OCI-LY7 (cell line): ENCODE measurements around the gene TRIP13. TPM values are rescaled to one million over a fixed set of nuclear protein-coding genes. Genes with fewer than 3 reads are reported as not detected.
"Not testable (repeated sequence)": the region's sequence is repeated elsewhere in the genome, so short reads cannot be mapped to it uniquely, and the experiment has no call there.

Experiments
- Bru-seq: library from RNA; stranded (reverse); fragments of 400-500 nt; gene quantifications from one replicate; lab custom pipeline; 2021; lab: Mats Ljungman, UMichigan
- BruChase-seq, 2 experiments: library from RNA; stranded (reverse); fragments of 400-500 nt; gene quantifications; one replicate each; lab custom pipeline; 2021; lab: Mats Ljungman, UMichigan
- BruUV-seq: library from RNA; stranded (reverse); fragments of 400-500 nt; replicated peaks from 2 replicates; lab custom pipeline; 2021; lab: Mats Ljungman, UMichigan
- CTCF ChIA-PET: fragments of 300-600 bp; sonication (Branson Sonifier 250); formaldehyde crosslinking; loops from one replicate; lab custom pipeline; 2022; ENCODE audit warnings: antibody characterized with exemption; ENCODE audit not compliant: unreplicated experiment; lab: Charles Lee
- POLR2A ChIA-PET: fragments of 300-600 bp; sonication (Branson Sonifier 250); formaldehyde crosslinking; loops from one replicate; lab custom pipeline; 2022; ENCODE audit warnings: antibody characterized with exemption; lab: Charles Lee
- DNase-seq: peaks from one replicate; pipeline ENCODE4 v3.0.0-alpha.2; 2015; ENCODE audit warnings: low spot score
- H2AFZ ChIP-seq: fragments of 200-600 bp; sonication (generic), shearing (Covaris generic); 2 replicates; pipeline ENCODE4 v1.6.1; 2014; ENCODE audit warnings: mild to moderate bottlenecking, antibody characterized with exemption, low read length, moderate library complexity
- H3K27ac ChIP-seq: fragments of 200-600 bp; sonication (generic); 2 replicates; pipeline ENCODE4 v1.5.1; 2014; ENCODE audit warnings: mixed run types, low read depth, mild to moderate bottlenecking, moderate library complexity, low read length, inconsistent platforms; ENCODE audit not compliant: poor library complexity, severe bottlenecking
- H3K36me3 ChIP-seq: fragments of 200-600 bp; sonication (generic); 2 replicates; pipeline ENCODE4 v1.6.1; 2014; ENCODE audit warnings: mild to moderate bottlenecking, antibody characterized with exemption, low read length, moderate library complexity, mixed read lengths; ENCODE audit not compliant: insufficient read depth
- H3K4me1 ChIP-seq: fragments of 200-600 bp; sonication (generic); 2 replicates; pipeline ENCODE4 v1.5.1; 2014; ENCODE audit warnings: mild to moderate bottlenecking, low read length; ENCODE audit not compliant: insufficient read depth, poor library complexity, severe bottlenecking
- H3K4me2 ChIP-seq: fragments of 200-600 bp; sonication (generic); 2 replicates; pipeline ENCODE4 v1.6.1; 2014; ENCODE audit warnings: mild to moderate bottlenecking, low read length
- H3K4me3 ChIP-seq: fragments of 200-600 bp; sonication (generic); 2 replicates; pipeline ENCODE4 v1.5.1; 2014; ENCODE audit warnings: mild to moderate bottlenecking, low read depth, low read length; ENCODE audit not compliant: poor library complexity, severe bottlenecking
- H3K79me2 ChIP-seq: fragments of 200-600 bp; sonication (generic); 2 replicates; pipeline ENCODE4 v1.6.1; 2016; ENCODE audit warnings: low read depth, mild to moderate bottlenecking, low read length, moderate library complexity, mixed read lengths; ENCODE audit not compliant: insufficient read depth
- H3K9me2 ChIP-seq: fragments of 200-600 bp; sonication (generic); 2 replicates; pipeline ENCODE4 v1.6.1; 2016; ENCODE audit warnings: mild to moderate bottlenecking, low read length, mixed read lengths; ENCODE audit not compliant: insufficient read depth
- H3K9me3 ChIP-seq: fragments of 200-600 bp; sonication (generic); 2 replicates; pipeline ENCODE4 v1.6.1; 2014; ENCODE audit warnings: mild to moderate bottlenecking, mixed run types, low read length, mixed read lengths
- H4K20me1 ChIP-seq: fragments of 200-600 bp; sonication (generic); 2 replicates; pipeline ENCODE4 v1.6.1; 2014; ENCODE audit warnings: mild to moderate bottlenecking, antibody characterized with exemption, low read length, moderate library complexity, mixed read lengths; ENCODE audit not compliant: insufficient read depth
- EZH2phosphoT487 ChIP-seq: fragments of 200-600 bp; sonication (generic); IDR thresholded peaks from 2 replicates; pipeline ENCODE4 v1.6.1; 2018; ENCODE audit warnings: low read depth, borderline replicate concordance, mild to moderate bottlenecking, mixed run types, antibody characterized with exemption, low read length, moderate library complexity, mixed read lengths
- intact Hi-C: fragments of 100-400 bp; cut with micrococcal nuclease; formaldehyde crosslinking; loops from one replicate; pipeline ENCODE4 v1.10.0; 2022; ENCODE audit not compliant: unreplicated experiment
- long read RNA-seq: library from polyadenylated mRNA; stranded (forward); transcript quantifications from one replicate; pipeline ENCODE4 v2.0.0, GENCODE V29; 2022
- total RNA-seq, 2 experiments: library from RNA; depleted of rRNA in 1 of 2; stranded (reverse); fragments of >200 nt in 1 of 2; shearing (Covaris generic) in 1 of 2; gene quantifications; 2 replicates each; pipeline ENCODE4 v1.2.3, GENCODE V29; 2014 to 2022
- TF ChIP-seq, protein P1 (sequence below): fragments of 200-600 bp; sonication (generic); conservative IDR thresholded peaks from 2 replicates; pipeline ENCODE4 v1.5.1; 2014; ENCODE audit warnings: mild to moderate bottlenecking, antibody characterized with exemption, low read length, moderate library complexity, mixed read lengths

TRIP13 gene, protein sequence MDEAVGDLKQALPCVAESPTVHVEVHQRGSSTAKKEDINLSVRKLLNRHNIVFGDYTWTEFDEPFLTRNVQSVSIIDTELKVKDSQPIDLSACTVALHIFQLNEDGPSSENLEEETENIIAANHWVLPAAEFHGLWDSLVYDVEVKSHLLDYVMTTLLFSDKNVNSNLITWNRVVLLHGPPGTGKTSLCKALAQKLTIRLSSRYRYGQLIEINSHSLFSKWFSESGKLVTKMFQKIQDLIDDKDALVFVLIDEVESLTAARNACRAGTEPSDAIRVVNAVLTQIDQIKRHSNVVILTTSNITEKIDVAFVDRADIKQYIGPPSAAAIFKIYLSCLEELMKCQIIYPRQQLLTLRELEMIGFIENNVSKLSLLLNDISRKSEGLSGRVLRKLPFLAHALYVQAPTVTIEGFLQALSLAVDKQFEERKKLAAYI
- 51.9 and 59.4 TPM in 2 replicates for total RNA-seq (2014; rRNA removed; shearing (Covaris generic))
- 46.6 and 47.6 TPM in 2 replicates for total RNA-seq (2022)
- percentile 71 among the genes with signal in this experiment for Bru-seq, nascent RNA
- percentile 84 among the genes with signal in this experiment for BruChase-seq, experiment 1, labeled RNA remaining after a 6-hour chase
- BruChase-seq, experiment 2, labeled RNA remaining after a 2-hour chase: percentile 83 among the genes with signal in this experiment
- long read RNA-seq, transcript TRIP13-201 (13 exons, 2,672 nt): major isoform, 167 of 200 reads
- long read RNA-seq, partial matches to known transcripts: 13 of 200 reads
- long read RNA-seq, other reads (novel, unspliced or antisense): 20 of 200 reads

DNA sequence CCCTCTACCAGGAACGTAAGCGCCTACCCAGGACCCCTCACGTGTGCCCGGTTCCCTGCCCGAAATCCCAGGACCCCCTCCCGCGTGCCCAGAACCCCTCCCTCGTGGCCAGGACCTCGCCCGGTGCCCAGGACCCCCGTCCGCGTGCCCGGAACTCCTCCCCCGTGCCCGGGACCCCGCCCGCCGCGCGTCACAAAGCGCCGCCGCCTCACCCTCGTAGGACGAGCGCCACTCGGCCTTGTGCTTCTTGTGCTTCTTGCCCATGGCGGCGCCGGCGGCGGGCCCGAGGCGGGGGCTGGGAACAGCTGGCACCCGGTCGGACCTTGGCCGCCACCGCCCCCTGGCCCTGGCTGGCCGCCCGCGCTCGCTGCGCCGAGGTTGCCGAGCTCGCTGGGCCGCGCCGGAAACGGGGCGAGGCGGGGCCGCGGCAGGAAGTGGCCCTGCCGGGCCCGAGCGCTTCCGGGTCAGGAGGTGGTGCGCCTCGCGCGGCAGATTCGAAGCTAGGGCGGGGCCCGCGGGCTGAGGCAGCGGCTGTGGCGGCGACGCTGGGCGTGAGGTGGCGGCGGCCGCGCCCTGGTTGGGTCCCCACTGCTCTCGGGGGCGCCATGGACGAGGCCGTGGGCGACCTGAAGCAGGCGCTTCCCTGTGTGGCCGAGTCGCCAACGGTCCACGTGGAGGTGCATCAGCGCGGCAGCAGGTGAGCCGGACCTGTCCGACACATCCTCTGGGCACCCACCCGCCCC, at the start of gene TRIP13, which contains the start of gene BRD9:
TSS of gene TRIP13 (plus strand) at position 491 of the 743 bp plus-strand sequence. CDS start at position 606, 115 bp downstream.
TSS of gene BRD9 (minus strand) at position 408 of the 743 bp plus-strand sequence. CDS start at position 264, 144 bp downstream.
- H2AFZ ChIP-seq: peak within 1 kb of the TSS; percentile 25; the same call in 1 of the 2 replicates
- H3K4me2 ChIP-seq: peak within 1 kb of the TSS; percentile 93
- H3K9me2 ChIP-seq: no peaks in the 10 kb centered on the region
- H3K79me2 ChIP-seq: peaks cover 51% of the 10 kb centered on the region
- peaks cover 22% of the 10 kb centered on the region for H3K4me1 ChIP-seq
- CTCF ChIA-PET: interaction anchor here (1.2 kb wide), 1 partner anchor 10 kb away, joined by 5 read pairs; no protein-coding TSS in a partner anchor
- H4K20me1 ChIP-seq: no peaks in the 10 kb centered on the region
- no peaks in the 10 kb centered on the region for H3K9me3 ChIP-seq
- peaks cover 71% of the 10 kb centered on the region for H3K36me3 ChIP-seq
- no TSS peak for BruUV-seq
- intact Hi-C loops: no loop called here
- H3K4me3 ChIP-seq: peak within 1 kb of the TSS; percentile 94
- no peak for TF ChIP-seq EZH2phosphoT487
- TF ChIP-seq, protein P1, sequence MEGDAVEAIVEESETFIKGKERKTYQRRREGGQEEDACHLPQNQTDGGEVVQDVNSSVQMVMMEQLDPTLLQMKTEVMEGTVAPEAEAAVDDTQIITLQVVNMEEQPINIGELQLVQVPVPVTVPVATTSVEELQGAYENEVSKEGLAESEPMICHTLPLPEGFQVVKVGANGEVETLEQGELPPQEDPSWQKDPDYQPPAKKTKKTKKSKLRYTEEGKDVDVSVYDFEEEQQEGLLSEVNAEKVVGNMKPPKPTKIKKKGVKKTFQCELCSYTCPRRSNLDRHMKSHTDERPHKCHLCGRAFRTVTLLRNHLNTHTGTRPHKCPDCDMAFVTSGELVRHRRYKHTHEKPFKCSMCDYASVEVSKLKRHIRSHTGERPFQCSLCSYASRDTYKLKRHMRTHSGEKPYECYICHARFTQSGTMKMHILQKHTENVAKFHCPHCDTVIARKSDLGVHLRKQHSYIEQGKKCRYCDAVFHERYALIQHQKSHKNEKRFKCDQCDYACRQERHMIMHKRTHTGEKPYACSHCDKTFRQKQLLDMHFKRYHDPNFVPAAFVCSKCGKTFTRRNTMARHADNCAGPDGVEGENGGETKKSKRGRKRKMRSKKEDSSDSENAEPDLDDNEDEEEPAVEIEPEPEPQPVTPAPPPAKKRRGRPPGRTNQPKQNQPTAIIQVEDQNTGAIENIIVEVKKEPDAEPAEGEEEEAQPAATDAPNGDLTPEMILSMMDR: no peak
- peak; percentile 89 for DNase-seq
- POLR2A ChIA-PET: interaction anchor here (0.7 to 1.0 kb wide), 2 partner anchors 9 to 127 kb away, joined by 3 to 5 read pairs; no protein-coding TSS in a partner anchor
- H3K27ac ChIP-seq: peak within 1 kb of the TSS; percentile 48

DNA sequence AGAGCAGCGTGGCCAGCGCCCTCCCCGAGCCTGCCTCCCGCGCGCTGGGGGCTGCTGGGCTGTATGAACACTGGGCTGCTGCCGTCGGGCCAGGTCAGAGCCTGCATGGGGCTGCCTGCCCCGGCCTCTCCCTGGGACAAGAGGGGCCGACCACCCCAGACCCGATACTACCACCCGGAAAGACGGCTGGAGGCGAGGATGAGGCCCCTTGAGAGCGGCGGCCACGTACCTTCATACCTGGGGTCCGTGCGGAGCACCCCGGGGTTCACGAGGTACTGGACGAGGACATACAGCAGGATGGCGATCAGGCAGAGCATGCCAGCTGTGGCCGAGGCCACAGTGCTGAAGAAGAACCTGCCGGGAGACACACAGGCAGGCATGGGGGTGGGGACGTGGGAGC, 49.3 kb upstream of the TRIP13 start:
- H3K4me2 ChIP-seq, BruUV-seq, H3K9me3 ChIP-seq, H4K20me1 ChIP-seq, POLR2A ChIA-PET, DNase-seq, H3K4me3 ChIP-seq, H2AFZ ChIP-seq, H3K4me1 ChIP-seq, CTCF ChIA-PET, H3K79me2 ChIP-seq, H3K36me3 ChIP-seq, H3K27ac ChIP-seq, H3K9me2 ChIP-seq: not testable (repeated sequence)
- intact Hi-C loops: loop anchor here (5.0 kb wide), 1 partner anchor 86 kb away; no protein-coding TSS in a partner anchor

DNA sequence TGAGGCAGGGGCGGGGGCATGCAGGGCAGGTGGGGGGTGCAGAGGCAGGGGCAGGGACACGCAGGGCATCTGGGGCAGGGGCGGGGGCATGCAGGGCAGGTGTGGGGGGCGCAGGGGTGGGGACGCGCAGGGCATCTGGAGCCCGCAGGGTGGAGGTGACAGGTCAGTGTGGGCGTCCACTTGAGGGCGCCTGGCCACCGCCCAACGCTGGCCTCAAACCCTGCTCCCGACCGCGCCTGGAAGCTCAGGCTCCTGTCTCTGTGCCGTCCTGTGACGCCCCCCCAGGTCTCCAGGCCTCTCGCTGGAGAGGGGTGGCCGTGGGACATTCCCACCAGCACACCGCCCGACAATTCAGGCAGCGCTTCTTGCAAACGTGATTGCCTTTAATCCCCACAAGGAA, 48.8 kb upstream of the TRIP13 start:
- H4K20me1 ChIP-seq, CTCF ChIA-PET, H3K4me3 ChIP-seq, H3K27ac ChIP-seq, H2AFZ ChIP-seq, H3K36me3 ChIP-seq, BruUV-seq, H3K9me3 ChIP-seq, DNase-seq, H3K79me2 ChIP-seq, H3K4me1 ChIP-seq, H3K9me2 ChIP-seq, POLR2A ChIA-PET, H3K4me2 ChIP-seq: not testable (repeated sequence)
- intact Hi-C loops: loop anchor here (5.0 kb wide), 1 partner anchor 87 kb away; no protein-coding TSS in a partner anchor

DNA sequence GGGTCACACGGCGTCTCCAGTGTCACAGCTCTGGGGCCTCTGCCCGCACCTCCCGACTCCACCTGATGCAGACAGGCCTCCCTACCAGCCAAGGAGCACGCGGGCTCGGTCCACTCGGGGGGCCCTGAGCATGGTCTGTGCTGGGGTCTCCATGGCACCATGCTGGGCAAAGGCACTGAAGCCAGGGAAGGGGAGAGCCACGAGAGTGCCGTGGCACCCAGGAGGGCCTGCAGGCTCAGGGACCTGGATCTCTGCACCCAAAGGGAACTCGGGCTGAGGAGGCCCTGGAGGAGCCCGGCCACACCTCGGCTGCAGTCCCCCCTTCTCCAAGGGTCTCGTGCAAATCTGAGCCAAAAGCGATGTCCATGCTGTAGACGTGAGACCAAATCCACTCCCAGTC, 48.3 kb upstream of the TRIP13 start:
- CTCF ChIA-PET, H3K4me2 ChIP-seq, H3K79me2 ChIP-seq, H3K4me1 ChIP-seq, H3K9me3 ChIP-seq, DNase-seq, BruUV-seq, H3K27ac ChIP-seq, H3K36me3 ChIP-seq, POLR2A ChIA-PET, H3K4me3 ChIP-seq, H4K20me1 ChIP-seq, H3K9me2 ChIP-seq, H2AFZ ChIP-seq: not testable (repeated sequence)
- intact Hi-C loops: loop anchor here (5.0 kb wide), 1 partner anchor 87 kb away; no protein-coding TSS in a partner anchor
